Left renal cortex interstitium (tissue), 4 donors: Measurements from ENCODE around the gene ST14. TPM values are rescaled to one million over a fixed set of nuclear protein-coding genes. Genes with fewer than 3 reads are reported as not detected.

Experiments
- DNase-seq, 4 donors: peaks; one replicate each; pipeline ENCODE4 v3.0.0-alpha.2; 2013; ENCODE audit warnings: low read depth in 4 of 4, low spot score in 2 of 4, missing footprints in 1 of 4
- polyA plus RNA-seq, 4 donors: library from polyadenylated mRNA; unstranded; fragments of 120-200 nt; gene quantifications; one replicate each; pipeline ENCODE4 v1.2.1, GENCODE V29; 2013; ENCODE audit not compliant: insufficient read length in 4 of 4

The ST14 gene
- polyA plus RNA-seq, 4 donors = 28.1 to 39.9 (median 34.1) TPM

DNA sequence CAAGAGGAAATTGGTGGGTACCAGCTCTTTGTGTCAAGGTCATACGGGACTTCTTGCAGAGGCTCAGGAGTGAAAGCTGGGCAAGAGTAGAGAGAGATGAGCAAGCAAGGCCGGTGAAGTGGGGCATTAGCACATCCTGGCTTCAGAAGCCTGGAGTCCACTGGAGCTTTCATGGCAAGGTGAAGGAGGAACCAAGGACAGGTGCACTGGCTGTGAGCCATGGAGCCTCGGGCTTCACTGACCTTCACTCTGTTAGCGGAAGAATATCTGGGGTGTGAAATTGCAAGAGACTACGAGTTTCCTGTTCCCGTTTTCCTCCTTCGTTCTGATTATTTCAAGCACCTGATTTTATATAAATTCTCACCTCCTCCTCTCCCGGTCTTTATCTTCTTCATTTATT lies 25.9 kb upstream of the ST14 start:
- no peak for DNase-seq

GRCh38 chr11:130136107-130136506 lies 23.5 kb upstream of the ST14 start:
- DNase-seq = no peak

GRCh38 chr11:130137999-130138398 lies 21.6 kb upstream of the ST14 start:
- DNase-seq = no peak

DNA sequence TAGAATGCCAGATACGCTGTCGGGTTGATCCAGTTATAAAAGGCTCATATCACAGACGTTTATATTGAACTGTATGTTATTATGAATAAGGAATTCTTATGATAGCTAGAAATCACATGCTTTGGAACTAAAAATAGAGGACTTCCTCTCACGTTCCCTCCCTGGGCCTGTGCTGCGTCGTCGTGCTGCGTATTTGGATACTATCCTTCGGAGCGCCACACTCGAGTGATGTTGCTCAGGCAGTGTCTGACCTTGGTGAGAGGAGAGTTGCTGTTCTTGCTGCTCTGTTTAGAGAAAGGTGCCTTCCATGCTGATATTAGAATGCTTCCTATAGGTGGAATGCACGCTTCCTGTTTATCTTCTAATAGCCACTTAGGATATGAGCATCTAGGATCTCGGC lies 20.2 kb upstream of the ST14 start:
- no peak for DNase-seq

DNA sequence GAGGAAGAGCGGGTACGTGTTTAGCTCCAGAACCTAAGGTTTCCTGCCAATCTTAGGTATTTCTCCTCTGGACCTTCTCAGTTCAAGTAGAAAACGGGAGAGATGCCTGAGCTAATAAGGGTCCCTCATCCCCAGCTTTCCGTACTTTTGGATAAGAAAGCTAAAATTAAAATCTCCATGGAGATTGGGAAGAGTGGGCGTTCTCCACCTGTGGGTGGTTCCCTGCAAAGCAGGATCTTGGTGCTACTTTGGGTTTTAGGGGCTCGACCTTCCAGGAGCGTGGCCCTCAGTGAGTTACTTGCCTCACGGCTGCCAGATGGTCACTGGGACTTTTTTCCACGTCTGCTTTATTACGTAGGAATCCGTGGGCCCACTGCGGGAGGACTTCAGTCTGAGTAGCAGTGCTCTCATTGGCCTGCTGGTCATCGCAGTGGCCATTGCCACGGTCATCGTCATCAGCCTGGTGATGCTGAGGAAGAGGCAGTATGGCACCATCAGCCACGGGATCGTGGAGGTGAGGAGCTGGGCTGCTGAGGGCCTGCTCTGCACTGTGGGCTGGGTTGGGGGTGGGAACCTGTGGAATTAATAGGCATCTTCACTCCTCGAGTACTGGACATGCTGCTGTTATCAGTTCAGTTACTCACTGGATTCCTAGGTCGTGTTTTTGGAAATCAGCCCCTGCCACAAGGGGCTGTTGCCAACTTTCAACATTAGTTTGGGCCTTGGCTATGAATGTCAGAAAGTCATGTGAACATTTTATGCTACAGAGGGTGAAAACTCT lies 17.8 kb upstream of the ST14 start:
- DNase-seq = no peak

- DNase-seq = no peak
Measured at GRCh38 chr11:130144141-130144540, 15.4 kb upstream of the ST14 start.

DNA sequence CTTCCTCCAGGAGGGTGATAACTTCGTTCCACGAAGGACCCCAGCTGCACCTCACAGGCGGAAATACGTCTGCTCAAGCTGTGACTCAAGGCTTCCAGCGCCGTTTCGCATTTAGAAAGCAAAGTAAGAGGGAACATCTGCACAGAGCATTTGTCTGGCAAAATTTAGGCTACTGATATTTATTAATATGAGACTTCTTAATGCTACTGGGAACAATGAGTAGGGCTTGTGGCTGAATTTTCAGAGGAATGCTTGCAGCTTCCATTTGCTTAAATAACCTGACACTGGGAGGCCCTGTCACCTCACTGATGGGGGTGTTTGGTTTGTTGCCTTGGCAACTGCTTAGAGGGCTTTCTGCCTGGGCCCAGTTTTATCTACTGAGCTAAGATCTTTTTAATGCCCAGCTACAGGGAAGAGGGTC lies 14.7 kb upstream of the ST14 start:
- DNase-seq = no peak

DNA sequence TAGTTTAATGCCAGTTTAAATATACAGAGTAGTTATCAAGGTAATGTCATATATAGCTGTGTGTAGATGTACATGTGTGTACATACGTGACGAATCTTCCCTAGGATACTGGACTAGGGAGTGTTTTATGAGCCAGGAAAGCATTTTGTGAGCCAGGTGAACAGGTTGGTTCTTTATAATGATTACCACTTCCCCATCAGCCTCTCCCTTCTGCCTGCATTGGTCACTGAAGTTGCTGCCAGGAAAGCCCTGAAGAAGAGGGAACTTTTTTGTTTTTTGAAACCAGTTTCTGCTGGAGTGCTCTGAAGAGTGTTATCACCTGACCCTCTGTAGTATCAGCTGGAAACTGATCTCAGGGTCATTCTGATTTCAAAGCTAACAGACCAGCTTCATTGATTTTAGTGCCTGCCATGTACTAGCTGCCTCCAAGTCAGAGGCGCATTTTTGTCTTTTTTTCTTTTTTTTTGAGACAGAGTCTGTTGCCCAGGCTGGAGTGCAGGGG lies 14.2 kb upstream of the ST14 start:
- no peak for DNase-seq

DNA sequence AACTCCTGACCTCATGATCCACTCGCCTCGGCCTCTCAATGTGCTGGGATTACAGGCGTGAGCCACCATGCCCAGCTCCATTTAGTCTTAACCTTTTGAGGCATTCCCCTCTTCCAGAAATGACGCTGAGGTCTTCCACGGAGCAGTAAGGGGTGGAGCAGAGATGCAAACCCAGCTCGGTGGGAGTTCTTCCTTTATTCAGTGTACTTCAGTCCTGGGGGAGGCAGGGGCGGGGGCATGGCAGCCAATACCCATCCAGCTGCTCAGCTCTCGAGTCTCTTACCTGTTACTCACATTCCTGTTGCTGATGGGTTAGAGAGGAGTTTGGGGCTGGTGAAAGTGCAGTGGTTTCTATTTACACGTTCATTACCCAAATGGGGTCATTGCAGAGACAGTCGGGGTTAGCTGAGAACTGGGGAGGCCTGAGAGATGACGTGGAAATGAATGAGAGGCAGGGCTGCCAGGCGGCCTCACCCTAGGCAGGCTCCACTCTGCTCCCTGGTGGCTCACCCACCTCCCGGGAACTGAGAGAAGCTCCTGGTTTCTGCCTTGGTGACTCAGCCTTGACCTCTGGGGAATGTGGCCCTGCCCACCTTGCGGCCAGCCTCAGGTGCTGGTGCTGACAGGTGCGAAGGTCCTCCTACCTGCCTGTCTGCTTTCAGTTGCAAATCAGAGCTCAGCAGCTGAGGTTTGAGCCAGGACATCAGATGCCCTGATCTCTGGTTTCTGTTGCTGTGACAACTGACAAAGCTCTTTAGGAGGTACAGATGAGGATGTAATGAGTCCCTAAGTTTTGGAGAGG lies 13.4 kb upstream of the ST14 start:
- no peak for DNase-seq

GRCh38 chr11:130146796-130147195 lies 12.8 kb upstream of the ST14 start:
- no peak for DNase-seq

- DNase-seq = no peak
Measured at GRCh38 chr11:130148796-130149326, 10.7 kb upstream of the ST14 start.

DNA sequence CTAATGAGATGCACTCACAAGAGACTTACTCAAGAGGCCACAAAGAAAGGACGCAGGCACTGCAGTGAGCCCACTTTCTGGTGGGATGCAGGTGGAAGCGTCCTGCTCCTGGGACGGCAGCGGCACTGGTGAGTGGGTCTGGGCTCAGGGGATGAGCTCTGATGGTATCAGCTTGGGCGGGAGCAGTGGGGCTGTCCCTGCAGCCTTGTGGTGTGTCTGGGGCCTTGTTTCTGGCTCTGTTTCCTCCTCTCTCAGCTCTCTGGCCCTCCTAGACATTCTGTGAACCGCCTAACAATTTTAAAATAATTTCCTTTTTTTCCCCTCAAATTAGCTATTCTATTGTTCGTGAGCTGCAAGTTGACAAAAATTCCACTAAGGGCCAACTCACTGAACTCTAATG lies 8.8 kb upstream of the ST14 start:
- no peak for DNase-seq

GRCh38 chr11:130151196-130151595 lies 8.4 kb upstream of the ST14 start:
- no peak for DNase-seq

DNA sequence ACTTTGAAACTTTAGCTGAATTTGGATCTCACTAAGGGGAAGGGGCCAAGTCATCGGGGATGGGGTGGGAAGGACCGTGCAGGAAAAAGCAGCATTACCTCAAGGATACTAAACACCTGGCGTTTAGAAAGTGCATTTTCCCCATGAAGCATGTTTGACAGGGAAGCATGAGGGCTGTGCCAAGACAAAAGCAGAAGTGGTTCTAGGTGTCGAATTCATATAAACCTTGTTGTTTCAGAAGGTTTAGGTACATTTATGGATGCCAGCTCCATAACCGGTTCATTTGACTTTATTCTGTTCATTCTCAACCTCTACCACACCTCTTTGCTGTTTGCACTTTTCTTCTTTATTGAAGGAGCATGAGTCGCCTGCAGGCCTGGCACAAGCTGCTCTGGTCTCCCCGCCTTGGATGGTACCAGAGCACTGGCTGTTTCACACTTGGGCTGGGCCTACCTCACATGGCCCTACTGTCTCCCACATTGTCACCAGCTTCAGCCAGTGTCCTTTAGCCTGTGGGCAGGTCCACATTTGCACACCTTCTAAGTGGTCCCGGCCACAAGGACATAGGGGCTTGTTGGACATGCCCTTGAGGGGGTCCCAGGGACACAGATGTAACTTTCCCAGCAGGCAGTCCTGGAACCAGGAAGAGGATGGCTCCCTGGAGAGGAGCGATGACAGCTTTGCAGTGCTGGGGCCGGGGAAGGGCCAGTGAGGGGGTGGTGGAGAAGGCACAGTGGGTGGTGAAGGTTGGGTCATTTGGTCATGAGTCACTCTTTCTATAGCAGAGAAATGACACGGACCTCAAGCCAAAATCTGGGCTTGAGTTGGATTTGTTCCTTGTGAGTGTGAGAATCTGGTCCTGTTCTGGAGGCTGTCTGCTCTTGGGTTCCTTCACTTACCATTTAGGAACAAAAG lies 3.2 kb upstream of the ST14 start:
- no peak for DNase-seq

GRCh38 chr11:130157101-130157500 lies 2.5 kb upstream of the ST14 start:
- DNase-seq = no peak

- no peak for DNase-seq
Measured at GRCh38 chr11:130157840-130158239, 1.7 kb upstream of the ST14 start.

DNA sequence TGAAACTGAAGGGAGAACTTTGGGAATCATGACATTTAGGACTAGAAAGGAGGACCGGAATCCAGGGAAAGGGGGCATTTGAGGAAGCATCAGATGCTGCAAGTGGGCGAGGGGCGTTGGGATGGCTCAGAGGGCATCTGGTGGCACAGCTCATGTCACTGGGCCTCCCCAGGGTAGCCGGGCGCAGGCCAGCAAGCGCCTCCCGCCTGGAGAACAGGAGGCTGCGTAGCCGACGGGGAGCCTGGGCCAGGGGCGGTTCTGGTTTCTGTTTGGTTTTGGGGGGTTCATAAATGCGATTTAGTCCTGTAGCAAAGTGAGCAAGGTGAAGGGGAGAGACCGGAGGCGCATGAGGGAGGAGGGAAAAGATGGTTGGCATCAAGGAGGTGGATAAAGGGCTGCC lies 443 bp upstream of the ST14 start:
- DNase-seq = no peak

GRCh38 chr11:130160498-130161155 lies 1.0 kb downstream of the ST14 start:
- no peak for DNase-seq

DNA sequence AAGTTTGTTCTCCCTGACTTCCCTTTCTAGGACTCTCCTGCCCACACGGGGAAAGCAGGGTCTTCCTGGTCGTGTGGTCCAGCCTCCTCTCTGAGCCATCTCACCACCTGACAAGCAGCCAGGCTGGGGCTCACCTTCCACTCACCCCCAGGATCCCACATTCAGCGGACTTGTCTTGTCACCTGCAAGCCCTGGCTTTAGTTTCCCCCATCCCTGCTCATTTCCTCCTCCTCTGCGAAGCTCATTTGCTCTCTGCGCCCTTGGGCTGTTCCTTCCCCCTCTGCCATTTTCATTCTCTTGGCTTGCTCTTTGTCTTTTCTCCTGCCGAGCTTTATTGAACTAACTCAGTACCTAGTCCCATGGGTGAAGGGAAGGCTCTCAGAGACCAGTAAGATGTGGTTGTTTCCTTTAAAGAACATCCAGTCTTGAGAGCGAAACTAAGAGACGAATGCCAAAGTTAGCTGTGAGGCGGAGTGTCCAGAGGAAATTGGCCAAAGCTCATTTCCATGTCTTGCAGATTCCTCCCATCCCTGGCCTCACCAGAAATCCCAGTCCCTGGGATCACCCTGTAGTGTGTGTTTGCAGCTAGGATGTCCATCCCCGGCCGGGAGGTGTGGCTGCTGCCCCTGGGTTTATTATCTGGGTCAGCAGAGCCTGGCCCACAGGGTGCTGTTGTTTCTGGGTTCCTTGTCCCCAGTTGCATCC lies 2.0 kb downstream of the ST14 start:
- DNase-seq = no peak
